BLaER1 (cell line): ENCODE data around the gene OR10A2.

Experiments
- H3K27ac ChIP-seq: shearing (Covaris generic); formaldehyde crosslinking; 2 replicates; pipeline ENCODE4 v1.8.1; 2022
- H3K27me3 ChIP-seq: shearing (Covaris generic); formaldehyde crosslinking; 2 replicates; pipeline ENCODE4 v1.8.1; 2022
- H3K36me3 ChIP-seq: shearing (Covaris generic); formaldehyde crosslinking; 2 replicates; pipeline ENCODE4 v1.8.1; 2022
- H3K4me1 ChIP-seq: shearing (Covaris generic); formaldehyde crosslinking; 2 replicates; pipeline ENCODE4 v1.8.1; 2022
- H3K4me2 ChIP-seq: shearing (Covaris generic); formaldehyde crosslinking; 2 replicates; pipeline ENCODE4 v1.8.1; 2022
- H3K4me3 ChIP-seq: shearing (Covaris generic); formaldehyde crosslinking; 2 replicates; pipeline ENCODE4 v1.8.1; 2022
- H3K9ac ChIP-seq: shearing (Covaris generic); formaldehyde crosslinking; 2 replicates; pipeline ENCODE4 v1.8.1; 2022
- H3K9me3 ChIP-seq: shearing (Covaris generic); formaldehyde crosslinking; 2 replicates; pipeline ENCODE4 v1.8.1; 2022
- H4K20me1 ChIP-seq: shearing (Covaris generic); formaldehyde crosslinking; 2 replicates; pipeline ENCODE4 v1.8.1; 2022
- Cebpa-rat ChIP-seq: shearing (Covaris generic); IDR thresholded peaks from 2 replicates; pipeline ENCODE4 v1.8.1; 2022

Gene OR10A2, protein sequence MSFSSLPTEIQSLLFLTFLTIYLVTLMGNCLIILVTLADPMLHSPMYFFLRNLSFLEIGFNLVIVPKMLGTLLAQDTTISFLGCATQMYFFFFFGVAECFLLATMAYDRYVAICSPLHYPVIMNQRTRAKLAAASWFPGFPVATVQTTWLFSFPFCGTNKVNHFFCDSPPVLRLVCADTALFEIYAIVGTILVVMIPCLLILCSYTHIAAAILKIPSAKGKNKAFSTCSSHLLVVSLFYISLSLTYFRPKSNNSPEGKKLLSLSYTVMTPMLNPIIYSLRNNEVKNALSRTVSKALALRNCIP

GRCh38 chr11:6862961-6863360, at the start of gene OR10A2:
Gene OR10A2, plus strand, starts transcription at chr11:6863057. Its CDS starts 6,698 bp downstream, at chr11:6869755.
- TF ChIP-seq Cebpa-rat: no peak
- Histone ChIP-seq H3K9me3 (no peaks in the 10 kb centered on the region), H3K4me2 (no peak within 1 kb of the TSS), H3K9ac (no peak within 1 kb of the TSS), H3K27ac (no peak within 1 kb of the TSS), H3K4me1 (no peaks in the 10 kb centered on the region), H3K27me3 (no peaks in the 10 kb centered on the region), H3K36me3 (no peaks in the 10 kb centered on the region), H4K20me1 (no peaks in the 10 kb centered on the region), H3K4me3 (no peak within 1 kb of the TSS)

DNA sequence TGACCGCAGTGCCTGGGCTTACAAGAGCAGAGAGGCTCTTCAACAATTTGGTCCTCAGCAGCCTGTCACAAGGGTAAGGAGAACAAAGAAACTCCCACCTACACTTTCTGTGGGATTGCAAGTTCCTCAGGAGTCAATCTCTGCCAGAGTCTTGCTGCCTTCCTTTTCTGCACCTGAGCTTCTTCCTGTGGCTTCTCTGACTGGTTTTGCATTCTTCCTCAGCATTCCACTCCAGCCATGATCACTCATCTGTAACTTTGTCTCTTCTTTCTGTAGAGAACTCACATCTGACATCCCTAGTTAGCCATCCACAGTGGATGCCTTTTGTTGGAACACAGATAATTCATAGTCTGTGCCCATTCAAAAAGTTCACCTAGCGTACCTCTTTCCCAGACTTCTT, 49.2 kb upstream of the OR10A2 start:
- TF ChIP-seq Cebpa-rat: no peak
- no peak overlapping the region for H3K27ac ChIP-seq
- no peaks in the 10 kb centered on the region for H4K20me1 ChIP-seq
- no peaks in the 10 kb centered on the region for H3K27me3 ChIP-seq
- H3K9ac ChIP-seq: no peak overlapping the region
- H3K4me2 ChIP-seq: no peak overlapping the region
- 0 out of 2 replicates have a peak, but pooled peaks cover 5% of the 10 kb centered on the region for H3K4me1 ChIP-seq
- peaks cover 12% of the 10 kb centered on the region for H3K9me3 ChIP-seq
- H3K36me3 ChIP-seq: no peaks in the 10 kb centered on the region
- H3K4me3 ChIP-seq: no peak overlapping the region

- H3K9me3 ChIP-seq: peaks cover 32% of the 10 kb centered on the region
- H3K27ac ChIP-seq: no peak overlapping the region
- no peak overlapping the region for H3K4me2 ChIP-seq
- no peak overlapping the region for H3K9ac ChIP-seq
- H3K36me3 ChIP-seq: no peaks in the 10 kb centered on the region
- TF ChIP-seq Cebpa-rat: no peak
- H3K27me3 ChIP-seq: no peaks in the 10 kb centered on the region
- H3K4me3 ChIP-seq: no peak overlapping the region
- peaks cover 10% of the 10 kb centered on the region; the same call in 1 of the 2 replicates for H3K4me1 ChIP-seq
- no peaks in the 10 kb centered on the region for H4K20me1 ChIP-seq
These were observed 45.2 kb upstream of the OR10A2 start for GRCh38 chr11:6817694-6818093.

DNA sequence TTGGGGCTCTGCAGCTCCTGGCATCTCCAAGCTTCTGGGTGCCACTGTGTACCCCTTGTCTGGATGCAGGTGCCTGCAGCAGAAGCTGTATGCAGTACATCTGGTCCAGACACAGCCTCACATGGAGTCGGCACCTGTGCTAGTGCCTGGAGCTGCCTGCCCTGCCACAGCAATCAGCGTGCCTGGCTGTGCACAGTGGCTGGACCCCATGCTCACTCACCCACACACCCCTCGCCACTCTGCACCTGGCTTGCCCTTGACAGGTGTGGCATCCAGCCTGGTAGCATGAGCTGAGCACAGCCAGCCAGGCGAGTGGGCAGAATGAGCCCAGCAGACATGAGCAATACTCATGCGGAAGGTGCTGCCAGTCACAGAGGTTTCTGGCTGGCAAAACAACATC, 43.9 kb upstream of the OR10A2 start:
- Histone ChIP-seq H3K27ac (no peak overlapping the region), H3K27me3 (no peaks in the 10 kb centered on the region), H4K20me1 (no peaks in the 10 kb centered on the region), H3K9me3 (peaks cover 32% of the 10 kb centered on the region), H3K4me3 (no peak overlapping the region), H3K9ac (no peak overlapping the region), H3K4me1 (peaks cover 5% of the 10 kb centered on the region; the same call in 1 of the 2 replicates), H3K4me2 (no peak overlapping the region), H3K36me3 (no peaks in the 10 kb centered on the region)
- no peak for TF ChIP-seq Cebpa-rat

DNA sequence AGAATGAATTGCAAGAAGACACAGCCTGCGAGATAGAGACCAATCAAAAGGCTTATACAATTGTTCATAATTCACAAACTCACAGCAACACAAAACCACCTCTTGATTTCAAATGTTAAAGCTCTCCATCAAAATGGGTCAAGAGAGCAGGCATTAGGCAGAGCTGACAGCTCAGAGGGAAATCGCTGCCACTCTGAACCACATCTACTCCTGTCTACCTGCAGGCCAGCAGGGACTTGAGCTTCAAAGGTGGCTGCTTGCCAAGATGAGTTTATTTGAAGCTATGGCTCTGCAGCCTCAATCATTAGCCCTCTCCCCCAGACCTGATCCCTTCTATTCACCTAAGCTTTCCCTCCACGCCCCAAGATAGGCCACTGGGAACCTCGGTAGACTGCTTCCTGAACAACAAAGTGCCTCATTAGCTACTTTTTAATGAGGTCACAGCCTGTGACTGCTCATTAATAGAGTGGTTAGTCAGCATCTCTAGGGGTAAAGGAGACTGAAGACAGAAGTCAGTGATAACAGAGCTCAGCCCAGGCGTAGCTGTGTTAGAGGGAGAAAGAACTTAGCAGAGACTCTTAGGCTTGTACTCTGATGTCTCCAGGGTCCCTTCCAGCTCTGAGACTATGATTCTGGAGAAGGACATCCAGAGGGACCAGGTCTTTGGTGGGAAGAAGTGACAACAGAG, 38.6 kb upstream of the OR10A2 start:
- Histone ChIP-seq H3K4me3 (no peak overlapping the region), H3K27me3 (no peaks in the 10 kb centered on the region), H3K27ac (no peak overlapping the region), H3K4me2 (no peak overlapping the region), H3K36me3 (no peaks in the 10 kb centered on the region), H3K9me3 (peaks cover 14% of the 10 kb centered on the region), H3K9ac (no peak overlapping the region), H3K4me1 (peaks cover 5% of the 10 kb centered on the region; the same call in 1 of the 2 replicates), H4K20me1 (no peaks in the 10 kb centered on the region)
- TF ChIP-seq Cebpa-rat: no peak

DNA sequence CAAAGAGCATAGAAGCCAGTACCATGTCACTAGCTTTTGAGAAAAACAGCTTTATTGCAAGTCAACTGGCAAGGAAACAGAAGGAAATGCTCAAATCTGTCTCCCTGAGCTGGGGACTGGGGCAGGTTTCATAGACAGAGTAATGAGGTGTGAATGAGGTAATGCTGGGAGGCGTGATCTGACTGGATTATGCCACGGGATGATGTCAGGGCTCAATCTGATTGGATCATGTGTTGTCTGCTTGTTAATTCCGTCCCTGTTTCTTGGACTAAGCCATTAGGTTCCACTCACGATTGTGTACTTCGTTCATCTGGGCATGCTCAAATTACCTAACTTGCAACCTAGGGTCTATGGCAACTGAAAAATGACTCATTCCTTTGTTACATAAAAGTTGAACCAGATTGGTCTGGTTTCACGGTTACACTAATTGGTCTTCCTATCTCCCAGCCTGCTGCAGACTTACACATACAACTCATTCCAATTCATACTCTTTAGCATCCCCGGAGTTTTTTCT, 37.6 kb upstream of the OR10A2 start:
- Histone ChIP-seq H3K4me3 (no peak overlapping the region), H3K36me3 (no peaks in the 10 kb centered on the region), H3K4me2 (no peak overlapping the region), H3K9me3 (peaks cover 7% of the 10 kb centered on the region; the same call in 1 of the 2 replicates), H3K27ac (no peak overlapping the region), H4K20me1 (no peaks in the 10 kb centered on the region), H3K4me1 (peaks cover 5% of the 10 kb centered on the region; the same call in 1 of the 2 replicates), H3K9ac (no peak overlapping the region), H3K27me3 (no peaks in the 10 kb centered on the region)
- no peak for TF ChIP-seq Cebpa-rat

GRCh38 chr11:6828103-6828502, 34.8 kb upstream of the OR10A2 start:
- H3K9ac ChIP-seq: no peak overlapping the region
- no peak for TF ChIP-seq Cebpa-rat
- no peak overlapping the region for H3K27ac ChIP-seq
- no peaks in the 10 kb centered on the region for H4K20me1 ChIP-seq
- no peaks in the 10 kb centered on the region for H3K9me3 ChIP-seq
- no peak overlapping the region for H3K4me2 ChIP-seq
- no peaks in the 10 kb centered on the region for H3K36me3 ChIP-seq
- no peaks in the 10 kb centered on the region for H3K27me3 ChIP-seq
- no peak overlapping the region for H3K4me3 ChIP-seq
- no peaks in the 10 kb centered on the region for H3K4me1 ChIP-seq

DNA sequence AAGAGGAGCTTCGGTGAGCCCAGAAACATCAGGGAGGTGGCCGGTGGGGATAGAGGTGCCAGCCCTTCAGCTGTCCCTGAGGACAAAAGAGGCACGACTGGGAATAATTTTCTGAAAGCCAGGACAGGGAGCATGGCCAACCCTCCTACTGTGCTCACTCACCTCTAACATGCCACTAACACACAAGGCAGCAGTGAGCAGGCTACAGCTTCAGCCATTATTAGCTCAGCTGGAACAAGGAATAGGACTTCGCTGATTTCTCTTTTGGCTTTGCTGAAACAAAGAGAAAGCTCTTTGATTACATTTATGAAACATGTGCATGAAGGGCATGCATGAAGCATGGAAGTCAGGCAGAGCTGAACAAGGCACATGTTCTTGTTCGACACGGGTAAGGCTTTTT, 29.5 kb upstream of the OR10A2 start:
- Histone ChIP-seq H3K4me3 (no peak overlapping the region), H3K9ac (no peak overlapping the region), H4K20me1 (no peaks in the 10 kb centered on the region), H3K4me2 (no peak overlapping the region), H3K27ac (no peak overlapping the region), H3K36me3 (no peaks in the 10 kb centered on the region), H3K9me3 (no peaks in the 10 kb centered on the region), H3K4me1 (no peaks in the 10 kb centered on the region), H3K27me3 (no peaks in the 10 kb centered on the region)
- no peak for TF ChIP-seq Cebpa-rat

- H3K9ac ChIP-seq: no peak overlapping the region
- H3K27me3 ChIP-seq: no peaks in the 10 kb centered on the region
- no peak overlapping the region for H3K4me3 ChIP-seq
- no peaks in the 10 kb centered on the region for H3K36me3 ChIP-seq
- no peak for TF ChIP-seq Cebpa-rat
- no peaks in the 10 kb centered on the region for H3K9me3 ChIP-seq
- no peak overlapping the region for H3K4me2 ChIP-seq
- H3K27ac ChIP-seq: no peak overlapping the region
- no peaks in the 10 kb centered on the region for H3K4me1 ChIP-seq
- no peaks in the 10 kb centered on the region for H4K20me1 ChIP-seq
These were observed 28.8 kb upstream of the OR10A2 start for GRCh38 chr11:6834021-6834420.

- Histone ChIP-seq H3K9ac (no peak overlapping the region), H4K20me1 (no peaks in the 10 kb centered on the region), H3K9me3 (no peaks in the 10 kb centered on the region), H3K36me3 (no peaks in the 10 kb centered on the region), H3K27me3 (no peaks in the 10 kb centered on the region), H3K4me3 (no peak overlapping the region), H3K4me1 (no peaks in the 10 kb centered on the region), H3K4me2 (no peak overlapping the region), H3K27ac (no peak overlapping the region)
- TF ChIP-seq Cebpa-rat: no peak
These were observed 21.2 kb upstream of the OR10A2 start for GRCh38 chr11:6841694-6842093.
